Stimulated activated naive B cell treated with anti-CD40 and anti-IgM and Interleukin-4, amounts not matched to agents 10 μg/mL and 1 μg/mL and 100 μg/mL, for 72 hours (primary cell): ENCODE results near the gene WDR93.

Experiments
- ATAC-seq, 2 donors: fragments of 150-1000 bp; cut with Tn5 transposase; replicated peaks; 2 replicates each; pipeline ENCODE4 v1.10.0; 2021; ENCODE audit warnings: moderate library complexity in 1 of 2
- DNase-seq: peaks from one replicate; pipeline ENCODE4 v3.0.0; 2021
- H3K27ac Mint-ChIP-seq: one replicate; pipeline ENCODE4 v1.8.0; 2022; ENCODE audit warnings: mild to moderate bottlenecking, mixed read lengths
- H3K27me3 Mint-ChIP-seq, 2 donors: one replicate each; pipeline ENCODE4 v1.8.0; 2022; ENCODE audit warnings: mixed read lengths in 2 of 2
- H3K36me3 Mint-ChIP-seq, 2 donors: one replicate each; pipeline ENCODE4 v1.8.0; 2022; ENCODE audit warnings: mixed read lengths in 2 of 2, mild to moderate bottlenecking in 1 of 2
- H3K4me1 Mint-ChIP-seq, 2 donors: one replicate each; pipeline ENCODE4 v1.8.0; 2022; ENCODE audit warnings: mixed read lengths in 2 of 2, mild to moderate bottlenecking in 1 of 2
- H3K4me3 Mint-ChIP-seq, 2 donors: one replicate each; pipeline ENCODE4 v1.8.0; 2022; ENCODE audit warnings: mild to moderate bottlenecking in 2 of 2, mixed read lengths in 2 of 2, moderate library complexity in 1 of 2
- H3K9me3 Mint-ChIP-seq, 2 donors: one replicate each; pipeline ENCODE4 v1.8.0; 2022; ENCODE audit warnings: mixed read lengths in 2 of 2, mild to moderate bottlenecking in 1 of 2

The WDR93 gene

DNA sequence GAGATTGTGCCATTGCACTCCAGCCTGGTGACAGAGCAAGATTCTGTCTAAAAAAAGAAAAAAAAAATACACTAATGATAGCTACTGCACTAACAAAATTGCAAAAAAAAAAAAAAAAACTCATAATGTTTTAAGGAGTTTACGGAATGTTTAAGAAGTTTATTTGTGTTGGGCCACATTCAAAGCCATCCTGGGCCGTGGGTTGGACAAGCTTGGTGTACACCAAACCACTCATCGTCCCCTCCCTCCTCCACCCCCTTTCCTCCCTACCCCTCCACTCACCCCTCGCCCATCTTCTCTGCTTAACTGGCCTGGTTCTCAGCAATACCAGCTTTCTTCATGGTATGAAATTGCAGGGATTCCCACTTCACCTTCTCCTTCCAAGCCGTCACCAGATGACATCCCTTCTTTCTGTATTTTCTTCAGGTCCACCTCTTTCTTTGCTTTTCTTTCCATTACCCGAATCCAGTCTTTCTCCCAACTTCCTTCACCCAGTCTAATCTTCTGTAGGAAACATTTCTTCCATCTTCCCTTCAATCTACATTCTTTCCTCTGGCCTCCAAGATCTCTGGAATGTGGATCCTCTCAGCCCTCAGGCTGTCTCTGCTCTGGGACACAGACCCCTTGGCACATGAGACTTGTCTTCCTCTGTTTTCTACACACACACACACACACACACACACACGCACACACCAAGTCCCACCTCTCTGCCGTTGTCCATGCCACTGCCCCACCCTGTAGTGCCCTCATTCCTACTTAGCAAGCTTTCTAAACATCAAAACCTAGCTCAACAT lies 63.9 kb downstream of the WDR93 start:
- Mint-ChIP-seq H3K4me1 (no peaks in the 10 kb centered on the region), H3K27ac (no peak overlapping the region), H3K27me3 (peaks cover 28 to 42% of the 10 kb centered on the region in 2 donors), H3K4me3 (no peak overlapping the region), H3K9me3 (no peaks in the 10 kb centered on the region), H3K36me3 (no peaks in the 10 kb centered on the region)
- ATAC-seq (no peak), DNase-seq (no peak)

DNA sequence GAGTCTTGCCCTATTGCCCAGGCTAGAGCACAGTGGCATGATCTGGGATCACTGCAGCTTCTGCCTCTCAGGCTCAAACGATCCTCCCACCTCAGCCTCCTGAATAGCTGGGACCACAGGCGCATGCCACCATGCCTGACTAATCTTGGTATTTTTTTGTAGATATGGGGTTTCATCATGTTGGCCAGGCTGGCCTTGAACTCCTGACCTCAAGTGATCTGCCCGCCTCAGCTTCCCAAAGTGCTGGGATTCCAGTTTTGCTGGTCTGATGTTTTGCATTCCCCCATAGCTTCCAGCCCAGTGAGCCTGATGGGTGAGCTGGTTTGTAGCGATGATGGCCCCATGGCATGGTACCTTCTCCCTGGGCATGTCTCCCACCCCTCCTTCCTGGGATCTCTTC lies 65.1 kb downstream of the WDR93 start:
- H3K36me3 Mint-ChIP-seq: no peaks in the 10 kb centered on the region
- ATAC-seq: no peak
- no peaks in the 10 kb centered on the region for H3K9me3 Mint-ChIP-seq
- no peak for DNase-seq
- H3K27ac Mint-ChIP-seq: no peak overlapping the region
- peaks cover 28 to 48% of the 10 kb centered on the region in 2 donors for H3K27me3 Mint-ChIP-seq
- H3K4me1 Mint-ChIP-seq: peaks cover 1 to 2% of the 10 kb centered on the region in 2 donors
- H3K4me3 Mint-ChIP-seq: no peak overlapping the region

DNA sequence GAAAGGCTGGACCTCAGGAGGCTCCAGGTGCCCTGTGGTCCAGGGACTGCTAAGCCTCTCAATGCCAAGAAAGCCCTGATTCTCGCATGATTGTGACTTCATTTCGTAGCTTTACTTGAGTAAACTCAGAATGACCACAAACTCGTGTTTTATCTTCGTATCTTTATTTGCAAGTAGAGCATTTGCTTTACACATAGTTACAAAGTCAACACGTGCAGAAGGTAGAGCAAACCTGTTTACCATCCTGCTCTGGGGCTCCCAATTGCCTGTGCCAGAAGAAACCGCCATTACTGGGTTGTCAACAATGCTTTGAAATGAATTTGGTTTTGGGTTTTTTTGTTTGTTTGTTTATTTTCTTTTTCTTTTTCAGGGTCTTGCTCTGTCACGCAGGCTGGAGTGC lies 66.3 kb downstream of the WDR93 start:
- no peak for ATAC-seq
- Mint-ChIP-seq H3K4me1 (peaks cover 6 to 8% of the 10 kb centered on the region in 2 donors), H3K36me3 (no peaks in the 10 kb centered on the region), H3K9me3 (no peaks in the 10 kb centered on the region), H3K4me3 (no peak overlapping the region), H3K27ac (no peak overlapping the region), H3K27me3 (peaks cover 33 to 56% of the 10 kb centered on the region in 2 donors)
- no peak for DNase-seq

DNA sequence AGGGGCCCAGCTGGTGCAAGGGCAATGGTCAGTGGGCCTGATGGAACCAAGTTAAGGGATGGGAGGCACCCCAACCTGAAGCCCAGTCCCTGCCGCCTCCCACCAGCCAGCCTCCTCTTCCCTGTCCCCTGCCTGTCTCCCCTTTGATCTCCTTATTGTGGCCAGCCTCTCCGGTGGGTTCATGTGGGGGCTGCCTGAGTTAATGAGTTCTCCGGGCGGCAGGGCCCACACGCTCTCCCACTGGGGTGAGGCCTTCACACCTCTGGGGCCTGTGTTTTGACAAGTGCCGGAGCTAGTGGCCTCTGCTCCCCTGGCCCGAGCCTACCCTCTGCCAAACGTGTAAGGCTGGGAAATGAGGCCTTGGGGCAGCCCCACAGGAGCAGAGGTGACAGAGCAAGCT lies 67.7 kb downstream of the WDR93 start:
- Mint-ChIP-seq H3K27me3 (peaks cover 33 to 48% of the 10 kb centered on the region in 2 donors), H3K9me3 (no peaks in the 10 kb centered on the region), H3K27ac (no peak overlapping the region), H3K36me3 (no peaks in the 10 kb centered on the region), H3K4me1 (peaks cover 6 to 8% of the 10 kb centered on the region in 2 donors), H3K4me3 (no peak overlapping the region)
- ATAC-seq (no peak), DNase-seq (no peak)

DNA sequence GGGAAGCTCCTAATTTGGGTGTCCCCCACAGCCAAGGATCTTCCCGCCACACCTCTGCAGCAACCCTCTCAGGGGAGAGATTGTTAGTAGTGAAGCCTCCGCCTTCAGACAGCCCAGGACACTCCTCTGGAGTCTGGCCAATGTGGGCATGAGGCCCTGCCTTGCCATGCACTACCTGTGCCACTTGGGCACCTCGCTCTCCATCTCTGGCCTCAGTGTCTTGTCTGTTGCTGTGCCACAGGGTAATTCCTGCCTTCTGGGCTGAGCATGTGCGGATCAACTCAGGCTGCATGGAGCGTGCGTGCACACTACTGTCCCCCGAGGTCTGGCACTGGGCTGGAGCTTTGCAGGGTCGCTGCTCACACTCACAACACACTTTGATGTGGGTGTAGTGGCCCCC lies 68.4 kb downstream of the WDR93 start:
- Mint-ChIP-seq H3K9me3 (no peaks in the 10 kb centered on the region), H3K27me3 (peaks cover 33 to 48% of the 10 kb centered on the region in 2 donors), H3K36me3 (no peaks in the 10 kb centered on the region), H3K27ac (no peak overlapping the region), H3K4me3 (no peak overlapping the region), H3K4me1 (peaks cover 6 to 8% of the 10 kb centered on the region in 2 donors)
- no peak for ATAC-seq
- no peak for DNase-seq

DNA sequence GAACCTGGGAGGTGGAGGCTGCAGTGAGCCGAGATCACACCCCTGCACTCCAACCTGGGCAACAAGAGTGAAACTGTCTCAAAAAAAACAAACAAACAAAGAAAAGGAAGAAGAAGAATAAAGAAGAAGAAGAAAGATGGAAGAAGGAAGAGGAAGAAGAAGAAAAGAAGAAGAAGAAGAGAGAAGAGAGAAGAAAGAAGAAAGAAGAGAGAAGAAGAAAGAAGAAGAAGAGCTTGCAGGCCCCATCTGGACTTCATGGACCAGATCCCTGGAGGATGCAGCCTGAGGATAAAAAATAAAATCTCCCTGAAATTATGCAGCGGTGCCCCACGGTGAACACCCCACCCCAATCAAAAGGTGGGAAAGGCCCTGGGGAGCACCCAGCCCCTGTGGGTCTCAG lies 69.2 kb downstream of the WDR93 start:
- Mint-ChIP-seq H3K4me3 (no peak overlapping the region), H3K27me3 (peaks cover 28 to 43% of the 10 kb centered on the region in 2 donors), H3K4me1 (peaks cover 6 to 8% of the 10 kb centered on the region in 2 donors), H3K9me3 (no peaks in the 10 kb centered on the region), H3K36me3 (no peaks in the 10 kb centered on the region), H3K27ac (no peak overlapping the region)
- ATAC-seq: no peak
- DNase-seq: no peak

GRCh38 chr15:89760303-89761008 lies 69.8 kb downstream of the WDR93 start:
- peak; percentile 87 to 92 for ATAC-seq
- Mint-ChIP-seq H3K9me3 (no peaks in the 10 kb centered on the region), H3K4me3 (no peak overlapping the region), H3K4me1 (peaks cover 6 to 8% of the 10 kb centered on the region in 2 donors), H3K27ac (no peak overlapping the region), H3K36me3 (no peaks in the 10 kb centered on the region), H3K27me3 (peaks cover 28 to 38% of the 10 kb centered on the region in 2 donors)
- DNase-seq: peak; percentile 57

- peaks cover 6 to 8% of the 10 kb centered on the region in 2 donors for H3K4me1 Mint-ChIP-seq
- no peaks in the 10 kb centered on the region for H3K36me3 Mint-ChIP-seq
- H3K27me3 Mint-ChIP-seq: peaks cover 22 to 30% of the 10 kb centered on the region in 2 donors
- H3K27ac Mint-ChIP-seq: peak overlapping the region; percentile 86
- no peak overlapping the region for H3K4me3 Mint-ChIP-seq
- DNase-seq (no peak), ATAC-seq (peak; percentile 40 to 44)
- no peaks in the 10 kb centered on the region for H3K9me3 Mint-ChIP-seq
Measured at GRCh38 chr15:89761009-89761831, 70.6 kb downstream of the WDR93 start.

- peaks cover 21 to 27% of the 10 kb centered on the region in 2 donors for H3K27me3 Mint-ChIP-seq
- ATAC-seq (no peak), DNase-seq (no peak)
- H3K9me3 Mint-ChIP-seq: no peaks in the 10 kb centered on the region
- no peak overlapping the region for H3K27ac Mint-ChIP-seq
- H3K4me3 Mint-ChIP-seq: no peak overlapping the region
- peaks cover 6 to 8% of the 10 kb centered on the region in 2 donors for H3K4me1 Mint-ChIP-seq
- H3K36me3 Mint-ChIP-seq: no peaks in the 10 kb centered on the region
Measured at GRCh38 chr15:89761929-89762328, 71.3 kb downstream of the WDR93 start.

- no peaks in the 10 kb centered on the region for H3K9me3 Mint-ChIP-seq
- ATAC-seq (no peak), DNase-seq (no peak)
- H3K27me3 Mint-ChIP-seq: peaks cover 4 to 19% of the 10 kb centered on the region in 2 donors
- peaks cover 4 to 7% of the 10 kb centered on the region in 2 donors for H3K4me1 Mint-ChIP-seq
- H3K36me3 Mint-ChIP-seq: no peaks in the 10 kb centered on the region
- no peak overlapping the region for H3K27ac Mint-ChIP-seq
- no peak overlapping the region for H3K4me3 Mint-ChIP-seq
Measured at GRCh38 chr15:89765694-89766093, 75.1 kb downstream of the WDR93 start.

DNA sequence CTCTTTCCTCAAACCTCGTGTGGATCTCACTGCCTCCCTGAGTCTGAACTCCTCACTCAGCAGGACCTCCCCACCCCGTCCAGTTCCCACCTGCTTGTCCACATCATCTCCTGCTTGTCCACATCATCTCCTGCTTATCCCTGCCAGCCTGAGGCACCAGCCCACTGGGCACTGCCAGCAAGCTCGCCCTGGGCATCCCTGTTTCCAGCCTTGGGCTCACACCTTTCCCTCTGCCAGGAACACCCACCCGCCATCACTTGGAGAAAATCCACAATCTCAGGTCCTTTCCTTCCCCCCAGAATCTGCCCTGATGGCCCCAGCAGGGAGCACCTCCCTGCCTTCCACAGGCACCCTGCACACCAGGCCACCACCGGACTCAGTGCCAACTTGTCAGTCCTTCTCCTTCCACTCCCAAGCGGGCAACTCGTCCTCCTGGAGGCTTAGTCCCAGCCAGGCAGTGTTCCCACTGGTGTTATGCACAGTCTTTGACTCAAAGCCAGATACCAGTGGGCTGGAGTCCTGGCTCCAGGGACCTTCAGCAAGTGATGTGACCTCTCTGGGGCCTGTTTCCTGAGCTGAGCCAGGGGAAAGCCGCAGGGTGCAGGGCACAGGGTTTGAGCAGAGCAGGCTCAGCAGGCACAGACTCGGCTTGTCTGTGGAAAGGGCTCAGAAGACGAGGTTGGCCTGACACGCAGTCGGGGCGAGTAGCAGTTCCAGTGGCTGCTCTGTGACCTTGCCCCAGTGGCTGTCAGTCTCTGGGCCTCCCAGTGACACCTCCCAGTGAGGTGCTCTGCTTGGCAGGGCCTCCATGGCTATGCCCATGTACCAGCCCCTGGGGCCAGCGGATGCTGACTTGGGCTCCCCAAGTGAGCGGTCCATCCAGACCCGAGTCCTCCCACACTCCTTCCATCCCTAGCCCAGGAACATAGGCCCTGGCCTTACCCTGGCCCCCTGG lies 76.0 kb downstream of the WDR93 start:
- Mint-ChIP-seq H3K27ac (no peak overlapping the region), H3K4me3 (no peak overlapping the region), H3K9me3 (no peaks in the 10 kb centered on the region), H3K36me3 (no peaks in the 10 kb centered on the region), H3K27me3 (peaks cover 0 to 12% of the 10 kb centered on the region in 2 donors), H3K4me1 (no peaks in the 10 kb centered on the region)
- DNase-seq: no peak
- ATAC-seq: peak in 1 of 2 donors; percentile 16

DNA sequence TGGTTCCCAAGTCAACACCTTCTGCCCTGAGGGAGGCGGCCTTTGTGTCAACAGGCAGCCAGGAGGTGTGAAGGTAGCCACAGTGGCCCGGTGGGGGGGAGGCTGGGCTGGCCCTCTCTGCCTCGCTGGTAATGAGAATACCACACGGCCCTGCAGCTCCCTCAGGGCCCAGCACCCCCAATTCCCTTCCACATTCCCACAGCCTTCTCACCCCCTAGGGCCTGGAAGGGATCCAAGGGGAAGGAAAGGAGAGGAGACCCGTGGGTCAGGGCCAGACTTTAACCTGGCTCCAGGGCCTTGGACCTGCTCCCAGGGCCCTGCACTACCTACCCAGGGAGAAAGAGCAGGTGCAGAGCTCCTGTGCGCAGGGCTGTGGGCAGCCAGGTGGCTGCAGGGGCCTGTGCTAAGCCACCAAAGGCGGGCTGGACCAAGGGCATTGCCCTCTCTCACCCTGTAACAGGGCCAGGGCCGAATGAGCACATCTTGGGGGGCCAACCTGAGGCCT lies 76.9 kb downstream of the WDR93 start:
- H3K4me3 Mint-ChIP-seq: no peak overlapping the region
- H3K36me3 Mint-ChIP-seq: no peaks in the 10 kb centered on the region
- H3K9me3 Mint-ChIP-seq: no peaks in the 10 kb centered on the region
- H3K27me3 Mint-ChIP-seq: peaks cover 0 to 12% of the 10 kb centered on the region in 2 donors
- no peak overlapping the region for H3K27ac Mint-ChIP-seq
- no peaks in the 10 kb centered on the region for H3K4me1 Mint-ChIP-seq
- DNase-seq: no peak
- ATAC-seq: no peak

DNA sequence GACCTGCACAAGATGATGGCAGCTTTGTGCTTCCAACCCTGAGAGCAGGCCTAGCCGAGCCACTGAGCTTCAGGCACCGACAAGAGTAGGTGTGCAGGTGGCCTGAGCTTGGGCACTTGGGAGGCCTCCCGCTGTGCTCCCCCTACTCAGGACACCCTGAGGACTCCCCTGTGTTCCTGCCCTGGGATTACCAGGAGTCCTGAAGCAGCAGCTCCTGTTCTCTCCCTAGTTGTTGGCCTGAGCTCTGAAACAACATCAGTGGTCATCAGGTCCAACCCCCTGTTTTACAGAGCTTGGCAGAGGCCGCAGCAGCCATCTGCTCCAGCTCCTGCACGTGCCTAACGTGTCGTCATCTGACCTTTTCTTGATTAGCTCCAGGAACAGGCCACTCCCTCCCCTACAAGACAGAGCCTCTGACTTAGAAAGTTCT lies 77.5 kb downstream of the WDR93 start:
- Mint-ChIP-seq H3K36me3 (no peaks in the 10 kb centered on the region), H3K4me3 (no peak overlapping the region), H3K27me3 (peaks cover 0 to 12% of the 10 kb centered on the region in 2 donors), H3K27ac (no peak overlapping the region), H3K9me3 (no peaks in the 10 kb centered on the region), H3K4me1 (no peaks in the 10 kb centered on the region)
- DNase-seq (no peak), ATAC-seq (peak in 1 of 2 donors; percentile 19)
